HG03432 (cell line): ENCODE measurements around the gene PPP1R7.

Experiments
- ATAC-seq: cut with Tn5 transposase; IDR thresholded peaks from one replicate; pipeline ENCODE4 v1.9.1; 2021; ENCODE audit warnings: mild to moderate bottlenecking, moderate library complexity; ENCODE audit not compliant: unreplicated experiment

PPP1R7 gene

DNA sequence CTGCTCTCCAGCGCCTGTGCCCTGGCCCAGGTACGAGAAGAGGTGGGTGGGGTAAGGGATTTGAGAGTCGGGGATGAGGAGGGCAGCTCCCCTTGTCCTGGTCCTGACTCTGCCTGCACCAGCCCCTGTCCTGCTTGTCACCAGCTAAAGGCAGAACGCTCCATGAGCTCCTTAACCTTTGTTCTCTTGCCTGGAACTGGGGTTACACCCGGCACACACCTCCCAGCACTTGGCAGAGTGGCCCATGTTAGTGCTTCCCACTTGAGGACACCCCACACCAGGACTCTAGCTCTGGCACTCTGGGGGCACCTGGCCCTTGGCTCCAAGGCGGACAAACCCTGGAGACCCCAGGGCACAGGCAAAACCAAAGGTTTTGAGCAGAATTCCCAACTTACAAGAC lies 57.4 kb downstream of the PPP1R7 start:
- ATAC-seq = no peak

DNA sequence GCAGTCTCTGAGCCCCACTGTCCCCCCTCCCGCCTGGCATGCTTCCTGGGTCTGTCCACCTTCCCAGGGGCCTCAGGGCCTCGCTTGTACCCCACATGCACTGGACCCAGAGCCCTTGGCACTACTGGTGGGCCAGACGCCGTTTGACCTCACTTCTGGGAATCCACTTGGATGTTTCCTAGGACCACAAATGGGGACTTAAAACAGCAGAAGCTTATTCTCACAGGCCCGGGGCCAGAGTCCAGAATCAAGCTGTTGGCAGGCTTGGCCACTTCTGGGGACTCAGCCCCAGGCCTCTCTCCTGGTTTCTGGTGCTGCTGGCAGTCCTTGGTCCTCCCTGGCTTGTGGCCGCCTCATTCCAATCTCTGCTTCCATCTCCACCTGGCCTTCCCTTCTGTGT lies 57.8 kb downstream of the PPP1R7 start:
- no peak for ATAC-seq

GRCh38 chr2:241209271-241209670 lies 59.0 kb downstream of the PPP1R7 start:
- no peak for ATAC-seq

GRCh38 chr2:241211276-241211675 lies 61.0 kb downstream of the PPP1R7 start:
- no peak for ATAC-seq

DNA sequence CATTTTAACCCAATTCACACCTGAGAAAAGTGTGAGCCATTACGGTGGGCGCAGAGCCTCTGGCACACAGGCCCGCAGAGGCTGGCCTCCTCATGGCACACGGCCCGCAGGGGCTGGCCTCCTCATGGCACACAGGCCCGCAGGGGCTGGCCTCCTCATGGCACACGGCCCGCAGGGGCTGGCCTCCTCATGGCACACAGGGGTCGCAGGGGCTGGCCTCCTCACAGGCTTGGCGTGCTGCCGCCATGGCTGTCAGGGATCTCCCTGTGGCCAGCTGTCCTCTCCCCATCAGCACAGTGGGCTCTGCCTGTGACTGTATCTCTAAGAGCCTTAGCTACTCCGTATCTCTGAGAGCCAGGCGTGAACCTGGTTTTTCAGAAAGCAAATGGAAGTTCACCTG lies 62.8 kb downstream of the PPP1R7 start:
- ATAC-seq = no peak

GRCh38 chr2:241213567-241213966 lies 63.3 kb downstream of the PPP1R7 start:
- ATAC-seq = no peak

DNA sequence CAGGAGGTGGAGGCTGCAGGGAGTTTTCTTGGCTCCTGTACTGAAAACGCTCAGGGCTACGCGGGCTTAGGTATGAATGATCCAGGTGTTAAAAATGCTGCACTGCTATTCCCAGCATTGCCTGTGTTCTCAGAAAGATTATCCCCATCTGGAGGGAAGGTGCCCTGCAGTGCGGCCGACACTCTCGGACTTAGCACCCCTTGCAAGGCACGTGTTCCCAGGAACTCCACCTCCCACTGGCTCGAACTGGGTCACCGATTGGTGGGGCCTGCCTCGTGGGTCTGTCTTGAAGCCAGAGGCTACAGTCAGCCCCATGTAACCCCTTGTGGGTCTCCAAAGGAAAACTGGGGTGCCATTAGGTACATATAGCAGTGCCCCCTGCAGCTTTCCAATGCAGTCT lies 63.9 kb downstream of the PPP1R7 start:
- ATAC-seq = no peak

DNA sequence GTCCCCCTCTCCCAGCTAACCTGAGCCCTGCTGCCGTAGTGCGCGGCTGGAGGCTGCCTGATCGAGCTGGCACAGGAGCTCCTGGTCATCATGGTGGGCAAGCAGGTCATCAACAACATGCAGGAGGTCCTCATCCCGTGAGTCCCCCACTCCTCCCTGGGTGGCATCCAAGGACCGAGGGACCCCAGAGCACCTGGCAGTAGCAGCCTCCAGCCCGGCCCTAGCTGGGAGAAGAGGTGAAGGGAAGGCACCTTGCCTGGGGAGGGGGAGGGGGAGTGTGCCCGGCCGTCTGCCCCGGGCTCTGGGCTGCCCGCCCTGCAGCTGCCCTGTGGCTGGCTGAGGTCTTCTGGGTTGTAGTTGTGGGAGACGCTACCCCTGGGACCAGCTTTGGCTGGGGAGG lies 64.5 kb downstream of the PPP1R7 start:
- ATAC-seq = no peak

GRCh38 chr2:241215421-241215820 lies 65.2 kb downstream of the PPP1R7 start:
- ATAC-seq = no peak

DNA sequence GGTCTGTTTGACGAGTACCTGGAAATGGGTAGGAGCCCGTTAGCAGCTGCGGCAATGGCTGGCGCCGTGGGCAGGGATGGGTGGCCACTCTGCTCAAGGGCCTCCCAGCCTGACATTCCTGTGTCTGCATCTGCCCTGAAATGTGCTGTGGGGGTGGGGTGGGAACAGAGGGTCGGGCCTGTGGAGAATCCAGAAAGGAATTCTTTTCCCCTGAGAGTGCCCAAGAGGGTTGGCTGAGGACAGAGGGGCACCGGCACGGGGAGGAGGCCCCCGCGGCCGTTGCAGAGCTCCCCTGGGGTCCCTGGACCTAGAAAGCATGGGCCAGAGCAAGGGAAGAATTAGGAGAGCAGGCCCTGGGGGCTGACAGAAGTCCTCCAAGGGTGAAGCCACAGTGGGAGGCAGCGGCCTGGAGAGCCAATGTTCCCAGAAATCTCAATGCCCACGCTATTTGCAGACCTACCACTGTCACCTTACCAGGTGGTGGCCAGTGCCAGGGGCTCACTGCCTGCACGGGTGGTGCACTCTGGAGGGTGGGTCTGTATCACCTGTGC lies 66.0 kb downstream of the PPP1R7 start:
- ATAC-seq = no peak

DNA sequence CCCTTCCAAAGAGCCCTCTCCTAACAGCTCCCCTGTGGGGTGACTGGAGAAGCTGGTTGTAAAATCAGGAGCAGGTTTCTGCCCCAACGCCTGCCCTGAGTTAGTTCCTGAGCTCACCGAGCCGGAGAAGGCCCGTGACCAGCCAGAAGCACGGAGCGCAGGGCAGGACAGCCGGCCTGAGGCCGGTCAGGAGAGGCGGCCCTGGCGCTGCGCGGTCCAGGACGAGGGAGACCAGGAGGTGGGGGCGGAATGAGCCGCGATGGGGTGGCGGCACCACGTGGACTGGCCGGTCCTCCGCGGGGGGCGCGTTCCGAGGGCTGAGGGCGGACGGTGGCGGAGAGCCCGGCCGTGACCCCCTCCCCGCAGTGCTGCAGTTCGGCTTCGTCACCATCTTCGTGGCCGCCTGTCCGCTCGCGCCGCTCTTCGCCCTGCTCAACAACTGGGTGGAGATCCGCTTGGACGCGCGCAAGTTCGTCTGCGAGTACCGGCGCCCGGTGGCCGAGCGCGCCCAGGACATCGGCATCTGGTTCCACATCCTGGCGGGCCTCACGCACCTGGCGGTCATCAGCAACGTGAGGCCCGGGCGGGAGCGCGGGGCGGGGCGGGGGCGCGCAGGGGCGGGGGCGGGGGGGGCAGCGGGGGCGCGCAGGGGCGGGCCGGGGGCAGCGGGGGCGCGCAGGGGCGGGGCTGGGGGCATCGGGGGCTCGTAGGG lies 67.2 kb downstream of the PPP1R7 start:
- ATAC-seq = peak; percentile 60

DNA sequence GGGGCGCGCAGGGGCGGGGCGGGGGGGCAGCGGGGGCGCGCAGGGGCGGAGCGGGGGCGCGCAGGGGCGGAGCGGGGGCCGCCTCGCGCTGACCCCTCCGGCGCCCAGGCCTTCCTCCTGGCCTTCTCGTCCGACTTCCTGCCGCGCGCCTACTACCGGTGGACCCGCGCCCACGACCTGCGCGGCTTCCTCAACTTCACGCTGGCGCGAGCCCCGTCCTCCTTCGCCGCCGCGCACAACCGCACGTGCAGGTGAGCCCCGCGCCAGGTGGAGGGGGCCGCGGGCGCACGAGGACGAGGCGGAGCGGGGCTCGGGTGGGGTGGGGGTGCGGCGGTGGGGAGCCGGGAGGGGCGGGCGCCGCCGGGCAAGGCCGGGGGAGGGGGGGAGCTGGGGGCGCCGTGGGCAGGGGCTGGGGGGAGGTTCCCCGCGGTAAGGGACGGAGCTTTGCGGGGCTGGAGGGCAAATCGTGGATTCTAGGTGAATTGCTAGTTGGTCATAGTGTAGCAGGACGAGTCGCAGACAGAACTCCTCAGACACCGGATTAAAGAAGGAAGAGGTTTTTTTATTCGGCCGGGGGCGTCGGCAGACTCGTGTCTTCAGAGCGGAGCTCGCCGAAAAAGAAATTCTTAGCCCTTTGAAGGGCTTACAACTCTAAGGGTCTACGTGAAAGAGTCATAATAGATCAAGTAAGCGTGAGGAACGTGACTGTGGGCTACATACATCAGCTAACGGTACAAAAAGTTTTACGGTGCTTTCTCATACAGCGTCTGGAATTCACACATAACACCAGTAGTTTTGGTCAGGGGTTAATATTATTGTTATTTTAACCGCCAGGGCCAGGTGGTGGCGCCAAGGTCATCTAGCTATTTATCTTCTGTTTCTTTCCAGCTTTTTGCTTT lies 68.1 kb downstream of the PPP1R7 start:
- ATAC-seq = no peak

DNA sequence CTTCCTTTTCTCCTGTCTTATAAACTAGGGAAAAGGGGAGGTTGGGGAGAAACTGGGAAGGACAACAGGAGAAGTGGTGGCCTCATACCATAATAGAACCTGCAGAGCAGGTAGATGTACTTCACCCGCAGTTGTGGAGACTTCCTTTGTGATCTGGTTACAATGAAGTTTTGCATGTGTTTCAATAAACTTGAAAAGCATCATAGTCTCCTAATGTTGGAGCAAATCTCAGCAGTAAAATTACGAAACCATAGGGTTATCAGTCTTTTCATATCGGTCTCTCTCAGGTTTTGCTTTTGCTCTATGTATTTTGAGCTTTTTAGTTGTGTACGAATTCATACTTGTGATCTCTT lies 68.7 kb downstream of the PPP1R7 start:
- no peak for ATAC-seq

DNA sequence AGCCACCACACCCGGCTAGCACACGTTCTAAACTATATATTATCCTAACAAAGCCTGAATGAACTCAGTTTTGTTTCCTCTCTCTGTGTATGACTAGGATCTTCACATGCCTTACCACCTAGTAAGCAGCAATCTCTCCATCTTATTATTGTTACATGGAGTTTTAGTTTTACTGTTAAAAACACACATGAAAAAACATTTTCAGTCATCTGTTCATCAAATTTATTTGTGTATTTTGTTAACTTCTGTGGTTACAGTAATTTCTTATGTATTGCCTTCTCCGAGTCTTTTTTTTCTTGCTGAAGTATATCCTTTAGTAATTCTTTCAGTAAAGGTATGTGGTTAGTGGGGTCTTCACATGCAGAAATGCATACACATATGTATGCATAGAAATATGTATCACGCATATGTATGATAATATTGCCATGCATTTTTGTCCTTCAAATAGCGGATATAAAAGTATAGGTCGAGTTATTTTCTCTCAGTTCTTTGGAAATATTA lies 69.6 kb downstream of the PPP1R7 start:
- ATAC-seq = no peak

GRCh38 chr2:241223211-241224017 lies 73.1 kb downstream of the PPP1R7 start:
- ATAC-seq = no peak

GRCh38 chr2:241224018-241224850 lies 74.0 kb downstream of the PPP1R7 start:
- ATAC-seq = no peak

GRCh38 chr2:241224851-241225438 lies 74.7 kb downstream of the PPP1R7 start:
- no peak for ATAC-seq

DNA sequence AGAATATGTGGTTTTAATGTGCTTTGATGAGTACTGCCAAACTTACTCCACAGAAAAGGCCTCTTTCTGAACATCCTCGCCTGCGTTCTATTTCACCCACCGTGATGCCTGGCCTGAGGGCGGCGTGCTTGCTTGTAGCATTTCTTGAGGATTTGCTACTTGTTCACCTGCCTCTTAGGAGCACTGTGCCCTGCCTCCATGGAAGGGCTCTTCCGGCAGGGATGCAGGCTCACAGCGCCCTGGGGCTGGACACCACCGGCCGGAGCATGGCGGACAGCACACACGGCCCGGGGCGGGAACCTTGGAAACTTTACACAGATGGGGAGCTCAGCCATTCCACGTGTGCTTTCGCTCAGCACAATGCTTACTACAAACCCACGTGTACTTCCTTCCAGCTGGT lies 75.3 kb downstream of the PPP1R7 start:
- ATAC-seq = no peak

DNA sequence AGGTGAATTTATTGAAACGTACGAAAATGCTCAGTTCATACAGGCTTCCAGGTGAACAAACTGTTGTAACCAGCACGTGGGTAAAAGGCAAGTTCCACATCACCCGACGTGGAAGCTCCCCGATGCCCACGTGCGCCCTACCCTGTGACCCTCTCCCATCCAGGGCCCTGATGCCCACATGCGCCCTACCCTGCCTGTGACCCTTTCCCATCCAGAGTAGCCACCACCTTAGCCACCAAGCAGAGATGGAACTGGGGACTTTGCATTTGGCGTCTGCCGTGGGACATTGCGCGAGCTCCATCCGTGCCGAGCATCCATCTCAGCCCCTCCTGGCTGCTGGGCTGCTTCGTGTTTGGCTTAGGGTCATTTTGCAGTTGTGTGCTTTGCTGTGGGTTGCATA lies 75.7 kb downstream of the PPP1R7 start:
- ATAC-seq = no peak
